Gastrocnemius medialis (tissue), 4 donors: Measurements from ENCODE around the gene FSD2. TPM values are rescaled to one million over a fixed set of nuclear protein-coding genes. Genes with fewer than 3 reads are reported as not detected.

ENCODE experiments used
- ATAC-seq, 2 donors: fragments of 150-250 bp; one replicate each; pipeline ENCODE4 v1.9.1; 2016
- DNase-seq, 2 donors: peaks; one replicate each; pipeline ENCODE4 v3.0.0-alpha.2; 2019
- H3K27ac ChIP-seq, 4 donors: fragments of 200-600 bp; sonication (generic); 1 replicate in 1 of 4; 2 replicates in 3 of 4; pipeline ENCODE4 v1.5.1; 2016 to 2018; ENCODE audit warnings: mild to moderate bottlenecking in 2 of 4, moderate library complexity in 1 of 4
- H3K27me3 ChIP-seq, 3 donors: fragments of 200-600 bp; sonication (generic) in 2 of 3; 1 replicate in 1 of 3; 2 replicates in 2 of 3; pipeline versions ENCODE4 v1.5.1 to v1.6.0; 2016 to 2019; ENCODE audit warnings: mild to moderate bottlenecking in 1 of 3, moderate library complexity in 1 of 3
- H3K36me3 ChIP-seq, 2 donors: fragments of 200-600 bp; sonication (generic) in 1 of 2; one replicate each; pipeline ENCODE4 v1.5.1; 2017 to 2018
- H3K4me1 ChIP-seq, 2 donors: fragments of 200-600 bp; sonication (generic) in 1 of 2; one replicate each; pipeline ENCODE4 v1.5.1; 2016 to 2017; ENCODE audit warnings: mild to moderate bottlenecking in 2 of 2
- H3K4me3 ChIP-seq, 4 donors: fragments of 200-600 bp; sonication (generic) in 3 of 4; 1 replicate in 1 of 4; 2 replicates in 3 of 4; pipeline ENCODE4 v1.5.1; 2016 to 2019; ENCODE audit warnings: mild to moderate bottlenecking in 2 of 4
- H3K9me3 ChIP-seq, 3 donors: fragments of 200-600 bp; sonication (generic) in 2 of 3; 1 replicate in 1 of 3; 2 replicates in 2 of 3; pipeline ENCODE4 v1.5.1; 2016 to 2019
- CTCF ChIP-seq, 5 experiments: fragments of 450-650 bp in 3 of 5; fragments of 200-600 bp in 2 of 5; sonication (generic) in 2 of 5; IDR thresholded peaks in 4 of 5; conservative IDR thresholded peaks in 1 of 5; 1 replicate in 4 of 5; 2 replicates in 1 of 5; pipeline ENCODE4 v1.5.1; 2016 to 2019; ENCODE audit warnings: antibody characterized with exemption in 5 of 5, mild to moderate bottlenecking in 3 of 5, moderate library complexity in 3 of 5
- POLR2A ChIP-seq, 2 donors: fragments of 450-650 bp; IDR thresholded peaks; one replicate each; pipeline ENCODE4 v1.6.1; 2017; ENCODE audit warnings: antibody characterized with exemption in 2 of 2, mild to moderate bottlenecking in 2 of 2, moderate library complexity in 2 of 2
- in situ Hi-C, 4 donors: fragments of 200-750 bp; cut with MboI; loops; one replicate each; pipeline versions ENCODE4 v1.15.0 to v1.8.0; 2017; ENCODE audit warnings: low sequenced_read_pairs in 4 of 4
- intact Hi-C: fragments of 100-400 bp; cut with DNase I; formaldehyde crosslinking; loops from one replicate; pipeline ENCODE4 v1.15.1; 2023; ENCODE audit warnings: low total_unique reads
- total RNA-seq, 4 donors: library from RNA; depleted of rRNA; stranded (reverse); fragments of >200 nt; gene quantifications; one replicate each; pipeline versions ENCODE4 v1.1.0 to v1.2.3, GENCODE V29; 2016

Gene FSD2
- total RNA-seq, 4 donors from 2014 or later, result 3.9 to 18.5 (median 6.6) TPM

GRCh38 chr15:82839136-82839535 is 33.3 kb upstream of the FSD2 start:
- in situ Hi-C loops (no loop called here), intact Hi-C loops (no loop called here)
- TF ChIP-seq POLR2A (IDR thresholded peaks at IDR 0.05) (no peak), CTCF (IDR thresholded peaks at IDR 0.05 in 4 of 5, conservative IDR thresholded peaks at IDR 0.05 in 1 of 5) (no peak)
- Histone ChIP-seq H3K27ac (no peak overlapping the region), H3K4me3 (no peak overlapping the region), H3K4me1 (no peaks in the 10 kb centered on the region), H3K27me3 (no peaks in the 10 kb centered on the region), H3K36me3 (peaks cover 0 to 47% of the 10 kb centered on the region in 2 donors), H3K9me3 (no peaks in the 10 kb centered on the region)
- ATAC-seq, result no peak
- no peak for DNase-seq

DNA sequence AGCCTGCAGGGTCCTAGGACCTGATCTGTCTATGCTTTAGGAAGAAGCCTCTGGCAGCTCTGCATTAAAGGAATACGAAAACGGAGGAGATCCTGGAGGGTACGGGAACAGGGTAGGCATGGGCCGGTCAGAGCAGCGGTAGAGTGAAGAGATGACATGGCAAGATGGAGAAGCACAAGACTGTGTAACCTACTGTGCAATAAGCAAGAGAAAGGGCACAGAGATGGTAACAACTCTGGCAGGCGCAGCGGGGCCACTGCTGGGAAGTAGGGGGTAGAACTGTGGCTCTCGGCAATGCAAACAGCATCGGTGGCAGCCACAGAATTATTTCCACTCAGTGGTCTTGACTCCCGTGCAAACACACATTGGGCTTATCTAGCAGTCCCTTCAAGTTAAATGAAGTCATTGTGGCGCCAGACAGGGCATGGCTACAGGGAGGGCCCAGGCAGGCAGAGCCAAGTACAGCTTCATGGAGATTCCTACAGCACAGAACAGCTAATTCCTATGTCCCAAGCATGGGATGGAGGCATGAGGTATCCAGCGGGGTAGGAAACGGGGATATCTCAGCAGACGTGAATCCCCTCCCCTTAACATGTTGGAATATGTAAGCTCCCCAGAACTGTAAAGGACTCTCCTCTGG is 32.3 kb upstream of the FSD2 start:
- ATAC-seq (peak in 1 of 2 donors; percentile 10), DNase-seq (no peak)
- peaks cover 0 to 56% of the 10 kb centered on the region in 2 donors for H3K36me3 ChIP-seq
- H3K4me3 ChIP-seq, result no peak overlapping the region
- H3K9me3 ChIP-seq, result no peaks in the 10 kb centered on the region
- no peak overlapping the region for H3K27ac ChIP-seq
- intact Hi-C loops, result no loop called here
- TF ChIP-seq POLR2A (IDR thresholded peaks at IDR 0.05) (no peak), CTCF (IDR thresholded peaks at IDR 0.05 in 4 of 5, conservative IDR thresholded peaks at IDR 0.05 in 1 of 5) (no peak)
- no peaks in the 10 kb centered on the region for H3K27me3 ChIP-seq
- no peaks in the 10 kb centered on the region for H3K4me1 ChIP-seq
- in situ Hi-C loops, result no loop called here

GRCh38 chr15:82835391-82835917 is 29.6 kb upstream of the FSD2 start:
- ATAC-seq (no peak), DNase-seq (no peak)
- TF ChIP-seq CTCF (IDR thresholded peaks at IDR 0.05 in 4 of 5, conservative IDR thresholded peaks at IDR 0.05 in 1 of 5) (no peak), POLR2A (IDR thresholded peaks at IDR 0.05) (no peak)
- no peaks in the 10 kb centered on the region for H3K27me3 ChIP-seq
- no peaks in the 10 kb centered on the region for H3K9me3 ChIP-seq
- no peak overlapping the region for H3K4me3 ChIP-seq
- H3K36me3 ChIP-seq, result peaks cover 0 to 82% of the 10 kb centered on the region in 2 donors
- intact Hi-C loops, result no loop called here
- H3K27ac ChIP-seq, result no peak overlapping the region
- H3K4me1 ChIP-seq, result no peaks in the 10 kb centered on the region
- in situ Hi-C loops, result no loop called here

- no peaks in the 10 kb centered on the region for H3K9me3 ChIP-seq
- intact Hi-C loops, result no loop called here
- no peak overlapping the region for H3K4me3 ChIP-seq
- in situ Hi-C loops, result no loop called here
- TF ChIP-seq CTCF (IDR thresholded peaks at IDR 0.05 in 4 of 5, conservative IDR thresholded peaks at IDR 0.05 in 1 of 5) (no peak), POLR2A (IDR thresholded peaks at IDR 0.05) (no peak)
- no peaks in the 10 kb centered on the region for H3K27me3 ChIP-seq
- H3K4me1 ChIP-seq, result no peaks in the 10 kb centered on the region
- H3K36me3 ChIP-seq, result peaks cover 0 to 98% of the 10 kb centered on the region in 2 donors
- H3K27ac ChIP-seq, result peak overlapping the region in 3 of 4 donors; percentile 21 to 60 (median 50)
- DNase-seq, result no peak
- no peak for ATAC-seq
Measured at GRCh38 chr15:82833362-82833682, 27.5 kb upstream of the FSD2 start.
